ENCODE results near the gene TTYH2.

The TTYH2 gene

GRCh38 chr17:74305865-74306654 lies 92.7 kb downstream of the TTYH2 start:
- Histone ChIP-seq H3K9me3 (ENCODE audit: control insufficient read depth in 5 of 5, low read length in 5 of 5) (peaks cover 0 to 13% (median 9%) of the 10 kb centered on the region in 5 donors), H3K27me3 (ENCODE audit: control insufficient read depth in 5 of 5, insufficient read depth in 4 of 5, low read length in 5 of 5) (peaks cover 0 to 9% (median 5%) of the 10 kb centered on the region in 5 donors), H3K4me1 (ENCODE audit: control insufficient read depth in 5 of 5, insufficient read depth in 5 of 5, low read length in 5 of 5) (peaks cover 0 to 10% (median 0%) of the 10 kb centered on the region in 5 donors), H3K36me3 (ENCODE audit: control insufficient read depth in 5 of 5, insufficient read depth in 5 of 5, low read length in 5 of 5) (no peaks in the 10 kb centered on the region), H3K27ac (ENCODE audit: low read depth, low read length) (no peak overlapping the region), H3K4me3 (ENCODE audit: low read depth in 1 of 5, low read length in 5 of 5) (no peak overlapping the region), H3K9ac (ENCODE audit: low read length in 5 of 5) (no peak overlapping the region)

DNA sequence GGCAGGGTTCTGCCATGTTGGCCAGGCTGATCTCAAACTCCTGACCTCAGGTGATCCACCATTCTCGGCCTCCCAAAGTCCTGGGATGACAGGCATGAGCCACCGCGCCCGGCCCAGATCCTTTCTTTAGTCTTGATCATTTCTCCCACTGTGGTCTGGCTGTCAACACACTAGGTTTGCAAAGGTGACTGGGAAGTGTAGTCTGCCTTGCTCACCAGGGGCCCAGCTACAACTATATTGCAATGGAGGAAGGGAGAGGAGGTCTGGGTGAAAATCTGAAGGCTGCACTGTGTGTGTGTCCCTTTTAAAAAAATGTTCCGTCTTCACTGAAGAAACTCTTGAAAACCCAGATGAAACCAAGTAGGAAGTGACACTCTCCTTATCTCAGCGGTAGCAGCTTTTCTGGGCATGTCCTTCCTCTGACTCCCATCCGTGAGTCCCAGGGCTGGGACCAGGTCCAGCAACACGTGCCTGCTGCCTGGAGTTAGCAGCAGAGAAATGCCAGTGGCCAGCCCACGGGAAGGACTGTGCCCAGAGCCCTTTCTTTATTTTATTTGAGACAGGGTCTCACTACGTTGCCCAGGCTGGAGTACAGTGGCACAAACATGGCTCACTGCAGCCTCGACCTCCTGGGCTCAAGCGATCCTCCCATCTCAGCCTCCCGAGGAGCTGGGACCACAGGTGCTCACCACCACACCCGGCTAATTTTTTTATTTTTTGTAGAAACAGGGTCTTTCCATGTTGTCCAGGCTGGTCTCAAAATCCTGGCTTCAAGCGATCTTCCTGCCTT lies 94.8 kb downstream of the TTYH2 start:
- Histone ChIP-seq H3K36me3 (ENCODE audit: control insufficient read depth in 5 of 5, insufficient read depth in 5 of 5, low read length in 5 of 5) (no peaks in the 10 kb centered on the region), H3K27me3 (ENCODE audit: control insufficient read depth in 5 of 5, insufficient read depth in 4 of 5, low read length in 5 of 5) (peaks cover 0 to 9% (median 5%) of the 10 kb centered on the region in 5 donors), H3K4me3 (ENCODE audit: low read depth in 1 of 5, low read length in 5 of 5) (no peak overlapping the region), H3K4me1 (ENCODE audit: control insufficient read depth in 5 of 5, insufficient read depth in 5 of 5, low read length in 5 of 5) (peaks cover 0 to 9% (median 0%) of the 10 kb centered on the region in 5 donors), H3K27ac (ENCODE audit: low read depth, low read length) (no peak overlapping the region), H3K9ac (ENCODE audit: low read length in 5 of 5) (no peak overlapping the region), H3K9me3 (ENCODE audit: control insufficient read depth in 5 of 5, low read length in 5 of 5) (peaks cover 0 to 18% (median 12%) of the 10 kb centered on the region in 5 donors)

DNA sequence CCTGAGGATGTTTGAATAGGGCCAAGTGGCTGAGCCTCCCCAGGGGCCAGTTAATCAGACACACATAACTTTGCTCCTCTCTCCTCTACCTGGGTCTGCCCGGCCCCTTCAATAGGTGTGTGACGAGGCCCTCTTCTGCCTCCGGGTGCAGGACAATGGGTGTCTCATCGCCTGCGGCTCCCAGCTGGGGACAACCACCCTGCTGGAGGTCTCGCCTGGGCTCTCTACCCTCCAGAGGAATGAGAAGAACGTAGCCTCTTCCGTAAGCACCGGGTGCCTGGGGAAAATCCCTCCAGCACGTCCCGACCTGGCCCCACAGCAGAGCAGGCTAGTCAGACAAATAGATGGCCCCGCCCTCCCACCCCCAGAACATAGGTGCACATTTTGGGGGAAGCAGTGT lies 96.5 kb downstream of the TTYH2 start:
- Histone ChIP-seq H3K4me1 (ENCODE audit: control insufficient read depth in 5 of 5, insufficient read depth in 5 of 5, low read length in 5 of 5) (peaks cover 0 to 9% (median 0%) of the 10 kb centered on the region in 5 donors), H3K36me3 (ENCODE audit: control insufficient read depth in 5 of 5, insufficient read depth in 5 of 5, low read length in 5 of 5) (no peaks in the 10 kb centered on the region), H3K27me3 (ENCODE audit: control insufficient read depth in 5 of 5, insufficient read depth in 4 of 5, low read length in 5 of 5) (peaks cover 3 to 11% (median 6%) of the 10 kb centered on the region in 5 donors), H3K9me3 (ENCODE audit: control insufficient read depth in 5 of 5, low read length in 5 of 5) (peaks cover 0 to 10% (median 7%) of the 10 kb centered on the region in 5 donors), H3K9ac (ENCODE audit: low read length in 5 of 5) (no peak overlapping the region), H3K4me3 (ENCODE audit: low read depth in 1 of 5, low read length in 5 of 5) (no peak overlapping the region), H3K27ac (ENCODE audit: low read depth, low read length) (no peak overlapping the region)
